M059J (cell line): ENCODE data around the gene THBS3. TPM values are rescaled to one million over a fixed set of nuclear protein-coding genes. Genes with fewer than 3 reads are reported as not detected.
A peak's percentile ranks its signal among the peaks of the same experiment; 100 is the strongest.
"Not testable (repeated sequence)": the region's sequence is repeated elsewhere in the genome, so short reads cannot be mapped to it uniquely, and the experiment has no call there.

Experiments used
- DNase-seq: peaks from one replicate; pipeline ENCODE4 v3.0.0-alpha.2; 2012; ENCODE audit warnings: low read depth
- total RNA-seq: library from RNA; depleted of rRNA; stranded (reverse); fragments of >200 nt; shearing (Covaris generic); gene quantifications from 2 replicates; pipeline ENCODE4 v1.2.3, GENCODE V29; 2014

The THBS3 gene
- total RNA-seq, 1 experiment from 2014 or later: 10.0 TPM

- peak; percentile 90 for DNase-seq
Observed at GRCh38 chr1:155208541-155209311, 1.0 kb upstream of the THBS3 start, which contains the start of gene MTX1. Gene MTX1 (plus strand): TSS chr1:155208695. CDS start chr1:155208805, 110 bp downstream.

DNA sequence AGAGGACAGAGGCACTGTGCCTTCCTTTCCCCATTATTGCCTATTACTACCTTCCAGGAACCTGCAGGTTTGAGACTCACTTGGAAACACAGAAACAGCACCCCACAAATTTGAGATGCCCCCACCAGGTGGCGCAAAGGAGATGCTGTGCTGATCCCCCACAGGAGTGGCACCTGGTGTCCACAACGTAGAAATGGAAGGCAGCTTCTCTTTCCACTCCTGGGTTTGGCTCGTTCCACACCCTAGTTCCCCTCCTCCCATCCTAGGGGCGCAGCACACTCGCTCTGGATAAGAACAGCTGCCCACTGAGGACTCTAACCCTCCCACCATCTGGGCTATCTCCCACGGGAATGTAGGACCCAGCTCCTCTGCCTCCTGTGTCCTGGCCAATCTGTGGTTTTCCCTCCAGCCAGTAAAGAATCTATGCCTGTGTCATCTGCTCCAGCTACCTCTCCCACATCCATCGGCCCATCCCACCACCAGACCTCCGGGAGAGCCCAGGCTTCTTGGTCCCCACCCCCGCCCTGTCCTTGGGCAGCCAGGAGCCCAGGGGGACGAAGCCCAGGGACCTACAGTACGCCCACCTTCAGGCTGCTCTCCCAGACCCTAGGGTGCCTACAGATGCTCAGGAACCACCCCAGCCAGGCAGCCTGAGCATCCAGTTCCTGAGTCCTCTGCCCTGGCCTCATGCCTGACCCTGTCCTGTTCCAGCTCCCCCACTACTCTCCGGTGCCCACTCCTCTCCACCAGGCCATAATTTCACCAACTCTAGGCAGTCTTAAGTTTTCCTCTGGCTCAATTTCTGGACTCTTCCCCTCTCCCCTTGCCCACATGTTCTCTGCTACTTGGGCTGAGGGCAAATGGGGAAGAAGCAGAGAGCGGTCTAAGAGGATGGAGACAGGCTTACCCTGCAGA is 549 bp downstream of the THBS3 start:
- DNase-seq: peak; percentile 86

DNA sequence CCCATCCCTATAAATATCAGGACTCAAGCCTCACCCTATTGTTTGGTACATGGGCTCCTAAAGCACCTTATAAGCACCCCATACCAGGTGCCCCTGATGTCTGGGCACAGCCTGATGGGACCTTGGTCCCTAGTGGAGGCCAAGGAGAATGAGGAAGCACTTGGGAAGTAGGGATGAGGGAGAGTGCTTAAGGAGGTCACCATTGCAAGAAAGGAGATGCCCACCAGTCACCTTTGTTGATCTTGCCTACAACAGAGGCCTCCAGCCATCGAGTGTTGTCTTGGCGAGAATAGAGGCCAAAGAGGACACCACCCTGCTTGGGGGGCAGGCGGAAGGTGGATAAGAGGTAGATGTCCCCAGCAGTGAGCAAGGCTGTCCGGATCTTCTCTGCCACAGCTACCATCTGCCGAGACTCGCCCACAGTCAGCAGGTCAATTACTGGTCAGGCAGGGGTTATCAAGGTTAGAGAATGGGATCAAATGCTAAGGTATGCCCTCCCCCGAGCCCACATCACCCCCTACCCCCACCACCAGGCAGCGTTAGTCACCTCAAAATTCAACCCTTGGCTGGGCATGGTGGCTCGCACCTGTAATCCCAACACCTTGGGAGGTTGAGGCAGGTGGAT is 1.6 kb downstream of the THBS3 start:
- no peak for DNase-seq

GRCh38 chr1:155205035-155205434 is 2.7 kb downstream of the THBS3 start:
- DNase-seq: no peak

- no peak for DNase-seq
Observed at GRCh38 chr1:155202731-155203515, 4.8 kb downstream of the THBS3 start.

GRCh38 chr1:155202198-155202597 is 5.5 kb downstream of the THBS3 start:
- no peak for DNase-seq

GRCh38 chr1:155200920-155201319 is 6.8 kb downstream of the THBS3 start:
- no peak for DNase-seq

- DNase-seq: no peak
Observed at GRCh38 chr1:155199792-155200191, 7.9 kb downstream of the THBS3 start.

- DNase-seq: no peak
Observed at GRCh38 chr1:155198547-155198906, 9.2 kb downstream of the THBS3 start.

DNA sequence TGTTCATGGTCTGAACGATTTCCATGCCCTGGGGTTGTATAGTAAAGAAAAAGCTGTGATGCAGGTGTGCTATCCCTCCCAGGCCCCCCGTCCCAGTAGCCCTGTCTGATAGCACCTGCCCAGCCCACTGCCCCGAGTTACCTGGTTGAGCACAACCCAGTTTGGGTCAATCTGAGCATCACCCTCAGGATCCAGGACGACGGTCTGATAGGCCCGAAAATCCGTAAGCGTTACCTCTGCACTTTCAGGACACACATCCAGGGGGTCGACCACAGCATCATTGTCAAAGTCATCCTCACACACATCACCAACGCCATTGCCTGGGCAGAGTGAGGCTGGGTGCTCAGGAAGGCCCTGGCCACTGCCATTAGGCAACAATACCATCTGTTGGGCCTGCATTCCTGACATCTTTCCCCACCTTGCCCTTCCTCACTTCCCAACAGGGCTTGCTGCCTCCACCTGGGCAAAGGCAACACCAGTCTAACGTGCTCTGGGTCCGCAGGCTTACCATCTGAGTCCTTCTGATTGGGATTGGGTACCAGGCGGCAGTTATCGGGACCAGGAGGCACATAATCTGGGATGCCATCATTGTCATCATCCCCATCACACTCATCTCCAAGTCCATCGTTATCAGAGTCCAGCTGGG is 9.7 kb downstream of the THBS3 start:
- DNase-seq: no peak

DNA sequence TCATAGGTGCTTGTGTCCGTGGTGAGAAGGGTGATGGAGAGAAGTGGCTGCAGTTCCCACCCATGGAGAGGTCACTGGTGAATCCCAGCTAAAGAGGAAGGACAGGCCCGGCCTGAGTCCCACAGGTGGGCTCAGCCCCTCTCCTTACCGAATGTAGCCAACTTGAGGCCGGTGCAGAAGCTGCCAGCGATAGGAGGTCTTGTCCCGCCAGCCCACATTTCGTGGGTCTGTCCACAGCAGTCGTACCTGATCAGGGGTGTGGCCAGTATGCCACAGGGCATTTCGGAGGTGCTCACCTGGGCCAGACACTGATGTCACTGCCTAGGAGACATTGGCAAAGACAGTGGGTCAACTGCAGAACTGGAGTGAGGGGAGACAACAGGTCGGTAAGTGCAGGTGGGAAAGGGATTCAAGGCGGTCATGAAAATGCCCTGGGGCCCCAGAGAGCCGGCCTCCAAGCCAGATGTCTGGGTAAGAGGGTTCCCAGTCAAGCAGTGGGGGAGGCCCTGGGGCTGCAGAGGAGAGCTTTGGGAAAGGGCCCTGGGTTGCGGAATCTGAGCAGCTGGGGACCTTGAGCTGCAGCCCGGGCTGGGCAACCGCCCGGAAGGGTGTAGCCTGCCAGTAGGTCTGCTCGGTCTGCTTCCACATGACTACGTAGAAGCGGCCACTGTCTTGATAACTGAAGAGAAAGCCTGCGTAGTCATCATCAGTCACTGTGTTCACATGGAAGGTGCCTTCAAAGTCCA is 10.6 kb downstream of the THBS3 start:
- DNase-seq: no peak

DNA sequence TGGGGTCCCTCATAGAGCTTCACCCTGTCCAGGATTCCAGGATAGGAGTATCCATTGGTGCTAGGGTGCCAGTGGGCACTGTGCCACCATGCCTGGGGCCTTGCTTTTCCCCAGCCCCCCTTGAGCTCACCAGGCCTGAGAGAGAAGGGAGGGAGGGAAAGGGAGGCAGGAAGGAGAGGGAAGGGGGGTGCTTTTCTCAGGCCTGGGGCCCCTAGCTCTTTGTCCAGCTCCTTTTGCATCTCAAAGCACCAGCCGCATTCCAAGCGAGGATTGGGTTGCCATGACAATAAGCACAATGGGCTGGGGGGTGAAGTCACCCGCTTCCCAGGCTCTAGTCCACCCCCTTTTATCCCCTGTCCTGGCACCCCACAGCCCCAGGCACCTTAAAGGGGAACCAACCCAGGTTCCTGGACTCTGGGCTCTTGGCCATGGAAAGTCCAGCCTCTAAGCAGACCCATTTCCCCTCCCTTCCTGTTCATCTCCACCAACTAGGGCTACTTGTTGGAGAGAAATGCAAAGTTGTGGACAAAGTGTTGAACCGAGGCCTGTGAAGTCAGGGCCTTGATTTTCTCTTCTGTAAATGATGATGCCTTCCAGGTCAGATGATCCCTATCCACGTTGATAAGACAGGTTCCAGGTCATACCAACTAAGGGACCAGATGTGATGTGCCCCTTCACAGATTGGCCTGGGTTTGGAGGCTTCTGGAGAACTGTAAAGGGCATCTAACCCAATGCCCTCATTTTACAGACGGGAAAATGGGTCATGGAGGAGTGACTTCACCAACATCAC is 11.4 kb downstream of the THBS3 start:
- DNase-seq: peak; percentile 43

DNA sequence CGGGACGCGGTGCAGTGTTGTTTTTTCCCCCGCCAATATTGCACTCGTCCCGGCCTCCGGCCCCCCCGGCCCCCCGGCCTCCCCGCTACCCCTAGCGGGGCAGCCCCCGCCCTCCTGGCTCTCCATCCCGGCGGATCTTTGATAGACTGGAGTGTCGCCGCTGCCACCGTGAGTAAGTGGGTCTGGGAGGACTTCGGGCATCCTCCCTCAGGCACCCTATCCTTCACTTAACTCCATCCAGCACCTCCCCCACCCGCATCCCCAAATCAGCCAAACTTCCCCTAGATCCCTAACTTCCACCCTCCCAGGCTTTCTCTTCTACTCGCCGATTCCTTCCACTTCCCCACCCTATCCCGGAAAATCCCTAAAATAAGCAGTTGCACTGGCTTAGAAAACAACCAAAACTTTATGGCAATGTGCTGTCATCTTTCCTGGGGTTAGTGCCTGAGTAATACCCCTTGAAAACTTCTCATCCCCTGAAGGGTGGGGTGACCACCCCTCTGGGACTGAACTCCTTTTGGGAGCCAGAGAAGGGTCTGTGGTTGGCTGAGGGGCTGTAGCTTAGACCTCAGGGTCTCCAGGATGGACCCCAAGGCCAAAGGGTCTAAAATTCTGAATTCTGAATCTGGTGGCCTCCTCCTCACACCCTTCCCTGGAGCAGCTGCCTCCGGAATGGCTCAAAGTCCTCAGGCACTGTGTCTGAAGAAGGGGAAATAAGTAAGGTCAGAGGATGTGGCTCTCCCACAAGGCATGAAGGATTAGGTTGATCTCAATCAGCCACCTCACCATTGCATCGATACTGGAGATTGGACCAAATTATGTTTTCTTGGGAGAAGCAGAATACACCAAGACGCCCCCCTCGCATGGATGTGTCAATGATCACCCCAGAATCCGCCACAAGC is 12.2 kb downstream of the THBS3 start:
- peak; percentile 33 for DNase-seq

GRCh38 chr1:155193991-155194240 is 13.8 kb downstream of the THBS3 start:
- not testable (repeated sequence) for DNase-seq

DNA sequence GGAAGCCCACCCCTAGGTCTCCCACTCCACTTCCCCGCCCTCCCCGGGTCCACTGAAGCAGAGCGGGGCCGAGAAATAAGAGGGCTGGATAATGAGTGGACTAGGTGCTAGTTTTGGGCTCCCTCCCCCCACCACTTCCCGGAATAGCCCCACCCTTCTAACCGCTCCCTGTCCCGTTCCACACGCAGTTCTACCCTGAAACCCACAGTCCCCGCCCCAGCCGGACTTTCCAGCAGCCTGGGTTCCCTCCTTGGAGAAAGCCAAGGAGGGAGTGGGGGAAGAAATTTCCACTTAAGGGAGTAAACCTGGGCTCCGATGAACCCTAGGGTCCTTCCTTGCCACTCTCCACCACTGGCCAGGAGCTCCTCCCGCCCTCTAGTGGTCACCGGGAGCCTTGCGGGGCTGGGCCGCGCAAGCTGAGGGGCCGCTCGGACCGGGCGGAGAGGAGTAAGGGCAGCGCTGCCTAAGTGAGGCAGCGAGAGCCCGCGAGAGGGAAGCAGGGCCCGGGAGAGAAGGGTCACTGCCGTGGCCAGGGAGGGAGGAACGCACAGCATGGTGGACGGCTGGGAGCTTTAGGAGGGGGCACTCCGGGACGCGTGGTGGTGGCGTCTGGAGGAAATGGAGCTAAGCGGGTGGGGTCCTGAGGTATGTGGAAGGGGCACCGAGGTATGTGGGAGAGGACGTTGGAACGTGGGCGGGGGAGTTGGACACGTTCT is 14.3 kb downstream of the THBS3 start:
- peak; percentile 95 for DNase-seq

- DNase-seq: no peak
Observed at GRCh38 chr1:155192346-155193274, 15.1 kb downstream of the THBS3 start.

DNA sequence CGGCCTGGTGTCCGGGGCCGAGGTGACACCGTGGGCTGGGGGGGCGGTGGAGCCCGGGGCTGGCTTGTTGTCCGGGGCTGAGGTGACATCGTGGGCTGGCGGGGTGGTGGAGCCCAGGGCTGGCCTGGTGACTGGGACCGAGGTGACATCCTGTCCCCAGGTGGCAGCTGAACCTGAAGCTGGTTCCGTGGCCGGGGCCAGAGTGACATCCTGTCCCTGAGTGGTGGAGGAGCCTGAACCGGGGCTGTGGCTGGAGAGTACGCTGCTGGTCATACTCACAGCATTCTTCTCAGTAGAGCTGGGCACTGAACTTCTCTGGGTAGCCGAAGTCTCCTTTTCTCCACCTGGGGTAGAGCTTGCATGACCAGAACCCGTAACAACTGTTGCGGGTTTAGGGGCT is 15.8 kb downstream of the THBS3 start:
- DNase-seq: no peak
